GM18499 (cell line): Measurements from ENCODE around the gene CHST8.
"Not testable (repeated sequence)": the region's sequence is repeated elsewhere in the genome, so short reads cannot be mapped to it uniquely, and the experiment has no call there.

ENCODE experiments used
- ATAC-seq: cut with Tn5 transposase; IDR thresholded peaks from one replicate; pipeline ENCODE4 v1.9.1; 2021; ENCODE audit warnings: moderate number of reproducible peaks; ENCODE audit not compliant: insufficient read depth, unreplicated experiment

CHST8 gene

GRCh38 chr19:33621811-33622504 lies at the start of gene CHST8:
Gene CHST8, plus strand, starts transcription at chr19:33621953. Its CDS starts 67,309 bp downstream, at chr19:33689262.
- ATAC-seq = no peak

- no peak for ATAC-seq
These were observed 48.8 kb upstream of the CHST8 start for GRCh38 chr19:33572929-33573328.

- ATAC-seq = no peak
These were observed 46.9 kb upstream of the CHST8 start for GRCh38 chr19:33574824-33575223.

- no peak for ATAC-seq
These were observed 43.1 kb upstream of the CHST8 start for GRCh38 chr19:33578697-33579096.

GRCh38 chr19:33580026-33580644 lies 41.6 kb upstream of the CHST8 start:
- ATAC-seq = no peak

- no peak for ATAC-seq
These were observed 41.1 kb upstream of the CHST8 start for GRCh38 chr19:33580645-33581037.

GRCh38 chr19:33582914-33583313 lies 38.8 kb upstream of the CHST8 start:
- ATAC-seq = no peak

GRCh38 chr19:33587150-33587549 lies 34.6 kb upstream of the CHST8 start:
- ATAC-seq = no peak

GRCh38 chr19:33590224-33590623 lies 31.5 kb upstream of the CHST8 start:
- ATAC-seq = no peak

GRCh38 chr19:33595783-33596182 lies 26.0 kb upstream of the CHST8 start:
- no peak for ATAC-seq

GRCh38 chr19:33601583-33601982 lies 20.2 kb upstream of the CHST8 start:
- ATAC-seq = no peak

GRCh38 chr19:33602576-33603204 lies 19.1 kb upstream of the CHST8 start:
- no peak for ATAC-seq

- ATAC-seq = no peak
These were observed 18.4 kb upstream of the CHST8 start for GRCh38 chr19:33603377-33603776.

GRCh38 chr19:33604651-33605050 lies 17.1 kb upstream of the CHST8 start:
- ATAC-seq = no peak

GRCh38 chr19:33605803-33606295 lies 15.9 kb upstream of the CHST8 start:
- not testable (repeated sequence) for ATAC-seq

GRCh38 chr19:33606556-33606955 lies 15.2 kb upstream of the CHST8 start:
- ATAC-seq = no peak

- ATAC-seq = no peak
These were observed 12.4 kb upstream of the CHST8 start for GRCh38 chr19:33609353-33609752.

- no peak for ATAC-seq
These were observed 11.2 kb upstream of the CHST8 start for GRCh38 chr19:33610588-33610987.

GRCh38 chr19:33612928-33613619 lies 8.7 kb upstream of the CHST8 start:
- no peak for ATAC-seq

- no peak for ATAC-seq
These were observed 8.1 kb upstream of the CHST8 start for GRCh38 chr19:33613620-33614000.

- no peak for ATAC-seq
These were observed 5.4 kb upstream of the CHST8 start for GRCh38 chr19:33616346-33616745.
